MM.1S (cell line): ENCODE measurements around the gene KDM2A.
A peak's percentile ranks its signal among the peaks of the same experiment; 100 is the strongest.

Experiments
- DNase-seq: peaks from one replicate; pipeline ENCODE4 v3.0.0-alpha.2; 2015
- H2AFZ ChIP-seq: fragments of 300-600 bp; sonication (generic); 2 replicates; pipeline ENCODE4 v1.6.0; 2016; ENCODE audit warnings: antibody characterized with exemption, low read length
- H3F3A ChIP-seq: fragments of 300-600 bp; sonication (generic); 2 replicates; pipeline ENCODE4 v1.6.1; 2016; ENCODE audit warnings: mild to moderate bottlenecking, antibody characterized with exemption, low read length, moderate library complexity, mixed read lengths; ENCODE audit not compliant: insufficient read depth
- H3K27ac ChIP-seq: fragments of 300-600 bp; sonication (generic); 2 replicates; pipeline ENCODE4 v1.5.1; 2016; ENCODE audit warnings: mild to moderate bottlenecking, low read length
- H3K27me3 ChIP-seq: fragments of 300-600 bp; sonication (generic); replicated peaks from 2 replicates; pipeline ENCODE4 v1.6.0; 2016; ENCODE audit warnings: low read length; ENCODE audit not compliant: insufficient read depth
- H3K36me3 ChIP-seq: fragments of 300-600 bp; sonication (generic); replicated peaks from 2 replicates; pipeline ENCODE4 v1.6.1; 2016; ENCODE audit warnings: mild to moderate bottlenecking, low read length, mixed read lengths; ENCODE audit not compliant: insufficient read depth
- H3K4me1 ChIP-seq: fragments of 300-600 bp; sonication (generic); 2 replicates; pipeline ENCODE4 v1.6.1; 2016; ENCODE audit warnings: low read length, mixed read lengths
- H3K4me2 ChIP-seq: fragments of 300-600 bp; sonication (generic); 2 replicates; pipeline ENCODE4 v1.6.0; 2016; ENCODE audit warnings: low read depth, low read length
- H3K4me3 ChIP-seq: fragments of 300-600 bp; sonication (generic); 2 replicates; pipeline ENCODE4 v1.5.1; 2016; ENCODE audit warnings: low read length, mixed read lengths
- H3K79me2 ChIP-seq: fragments of 300-600 bp; sonication (generic); 2 replicates; pipeline ENCODE4 v1.6.1; 2016; ENCODE audit warnings: mixed run types, low read length, mixed read lengths
- H3K9ac ChIP-seq: fragments of 300-600 bp; sonication (generic); 2 replicates; pipeline ENCODE4 v1.6.1; 2016; ENCODE audit warnings: low read length, mixed read lengths
- H3K9me2 ChIP-seq: fragments of 300-600 bp; sonication (generic); replicated peaks from 2 replicates; pipeline ENCODE4 v1.6.1; 2016; ENCODE audit warnings: mild to moderate bottlenecking, low read length, mixed read lengths; ENCODE audit not compliant: insufficient read depth
- H3K9me3 ChIP-seq: fragments of 300-600 bp; sonication (generic); replicated peaks from 2 replicates; pipeline ENCODE4 v1.6.1; 2016; ENCODE audit warnings: mild to moderate bottlenecking, low read length, mixed read lengths; ENCODE audit not compliant: insufficient read depth
- H4K20me1 ChIP-seq: fragments of 300-600 bp; sonication (generic); 2 replicates; pipeline ENCODE4 v1.6.1; 2016; ENCODE audit warnings: mild to moderate bottlenecking, low read length, moderate library complexity, mixed read lengths; ENCODE audit not compliant: insufficient read depth
- EZH2 ChIP-seq: fragments of 300-600 bp; sonication (generic); optimal IDR thresholded peaks from 2 replicates; pipeline ENCODE3; 2017; ENCODE audit warnings: low read depth, mild to moderate bottlenecking, antibody characterized with exemption, low read length, mixed read lengths
- EZH2phosphoT487 ChIP-seq: fragments of 300-600 bp; sonication (generic); IDR thresholded peaks from 2 replicates; pipeline ENCODE4 v1.6.1; 2018; ENCODE audit warnings: antibody characterized with exemption, low read length
- TF ChIP-seq, protein P1 (sequence below): fragments of 300-600 bp; sonication (generic); IDR thresholded peaks from 2 replicates; pipeline ENCODE4 v1.5.1; 2016; ENCODE audit warnings: antibody characterized with exemption, low read length, mixed read lengths

KDM2A gene

DNA sequence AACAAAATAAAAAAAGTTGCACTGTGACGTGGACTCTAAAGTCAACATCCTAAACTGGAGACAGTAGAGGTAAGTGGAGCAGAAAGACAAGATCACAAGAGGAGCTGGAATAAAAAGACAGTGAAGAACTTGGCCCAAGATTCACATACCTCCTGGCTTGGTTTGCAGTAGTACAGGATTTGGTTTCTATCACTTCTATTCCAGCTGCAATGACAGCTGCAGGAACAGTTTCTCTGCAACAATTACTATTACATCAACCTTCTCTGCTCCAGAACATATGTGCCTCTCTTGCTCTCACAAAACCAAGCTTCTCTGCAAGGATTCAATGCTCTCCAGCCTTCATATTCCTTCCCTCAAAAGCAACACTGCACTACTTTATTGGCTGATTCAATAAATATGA is 7.8 kb upstream of the KDM2A start:
- DNase-seq: no peak
- Histone ChIP-seq H3K9ac (no peak overlapping the region), H3K27me3 (no peaks in the 10 kb centered on the region), H3K9me2 (no peaks in the 10 kb centered on the region), H3K27ac (peak overlapping the region; percentile 28; the same call in 1 of the 2 replicates), H4K20me1 (no peaks in the 10 kb centered on the region), H3F3A (peaks cover 32% of the 10 kb centered on the region), H2AFZ (no peak overlapping the region), H3K36me3 (no peaks in the 10 kb centered on the region), H3K4me3 (no peak overlapping the region), H3K9me3 (no peaks in the 10 kb centered on the region), H3K4me1 (peaks cover 30% of the 10 kb centered on the region), H3K79me2 (no peaks in the 10 kb centered on the region), H3K4me2 (peak overlapping the region; percentile 0; the same call in 1 of the 2 replicates)
- TF ChIP-seq EZH2 (no peak), EZH2phosphoT487 (no peak)
- TF ChIP-seq, protein P1, sequence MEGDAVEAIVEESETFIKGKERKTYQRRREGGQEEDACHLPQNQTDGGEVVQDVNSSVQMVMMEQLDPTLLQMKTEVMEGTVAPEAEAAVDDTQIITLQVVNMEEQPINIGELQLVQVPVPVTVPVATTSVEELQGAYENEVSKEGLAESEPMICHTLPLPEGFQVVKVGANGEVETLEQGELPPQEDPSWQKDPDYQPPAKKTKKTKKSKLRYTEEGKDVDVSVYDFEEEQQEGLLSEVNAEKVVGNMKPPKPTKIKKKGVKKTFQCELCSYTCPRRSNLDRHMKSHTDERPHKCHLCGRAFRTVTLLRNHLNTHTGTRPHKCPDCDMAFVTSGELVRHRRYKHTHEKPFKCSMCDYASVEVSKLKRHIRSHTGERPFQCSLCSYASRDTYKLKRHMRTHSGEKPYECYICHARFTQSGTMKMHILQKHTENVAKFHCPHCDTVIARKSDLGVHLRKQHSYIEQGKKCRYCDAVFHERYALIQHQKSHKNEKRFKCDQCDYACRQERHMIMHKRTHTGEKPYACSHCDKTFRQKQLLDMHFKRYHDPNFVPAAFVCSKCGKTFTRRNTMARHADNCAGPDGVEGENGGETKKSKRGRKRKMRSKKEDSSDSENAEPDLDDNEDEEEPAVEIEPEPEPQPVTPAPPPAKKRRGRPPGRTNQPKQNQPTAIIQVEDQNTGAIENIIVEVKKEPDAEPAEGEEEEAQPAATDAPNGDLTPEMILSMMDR: no peak

DNA sequence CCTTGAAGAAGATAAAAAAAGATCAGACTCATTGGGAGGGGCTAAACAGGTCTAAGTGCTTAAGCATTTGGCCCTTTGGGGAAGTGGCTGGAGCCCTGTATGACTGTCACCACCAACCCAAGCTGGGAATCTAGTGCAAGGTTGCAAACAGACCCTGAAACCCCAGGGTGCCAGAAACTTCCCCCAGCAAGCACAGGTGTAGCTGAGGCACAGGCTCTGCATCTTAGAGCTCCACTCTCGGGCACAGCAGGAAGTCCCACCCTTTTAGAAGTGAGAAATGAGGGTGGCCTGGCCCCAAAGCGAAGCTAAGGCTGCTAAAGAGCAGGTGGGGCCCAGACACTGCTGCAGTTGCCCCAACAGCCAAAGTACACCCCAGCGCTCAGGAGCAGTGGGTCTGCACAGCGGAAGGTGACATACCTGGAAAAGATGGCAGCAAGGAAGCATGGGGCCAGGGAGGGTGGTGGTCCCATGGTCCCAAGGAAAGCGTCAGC is 5.8 kb upstream of the KDM2A start:
- peaks cover 38% of the 10 kb centered on the region for H3F3A ChIP-seq
- H3K4me1 ChIP-seq: peaks cover 22% of the 10 kb centered on the region
- peak overlapping the region; percentile 81 for H3K27ac ChIP-seq
- no peaks in the 10 kb centered on the region for H3K9me2 ChIP-seq
- H3K36me3 ChIP-seq: no peaks in the 10 kb centered on the region
- peak overlapping the region; percentile 28; the same call in 1 of the 2 replicates for H3K9ac ChIP-seq
- H3K79me2 ChIP-seq: no peaks in the 10 kb centered on the region
- TF ChIP-seq, protein P1: no peak
- TF ChIP-seq EZH2phosphoT487 (no peak), EZH2 (no peak)
- H3K4me3 ChIP-seq: no peak overlapping the region
- H4K20me1 ChIP-seq: no peaks in the 10 kb centered on the region
- no peaks in the 10 kb centered on the region for H3K27me3 ChIP-seq
- peak; percentile 95 for DNase-seq
- peak overlapping the region; percentile 40 for H2AFZ ChIP-seq
- peak overlapping the region; percentile 53 for H3K4me2 ChIP-seq
- H3K9me3 ChIP-seq: no peaks in the 10 kb centered on the region

DNA sequence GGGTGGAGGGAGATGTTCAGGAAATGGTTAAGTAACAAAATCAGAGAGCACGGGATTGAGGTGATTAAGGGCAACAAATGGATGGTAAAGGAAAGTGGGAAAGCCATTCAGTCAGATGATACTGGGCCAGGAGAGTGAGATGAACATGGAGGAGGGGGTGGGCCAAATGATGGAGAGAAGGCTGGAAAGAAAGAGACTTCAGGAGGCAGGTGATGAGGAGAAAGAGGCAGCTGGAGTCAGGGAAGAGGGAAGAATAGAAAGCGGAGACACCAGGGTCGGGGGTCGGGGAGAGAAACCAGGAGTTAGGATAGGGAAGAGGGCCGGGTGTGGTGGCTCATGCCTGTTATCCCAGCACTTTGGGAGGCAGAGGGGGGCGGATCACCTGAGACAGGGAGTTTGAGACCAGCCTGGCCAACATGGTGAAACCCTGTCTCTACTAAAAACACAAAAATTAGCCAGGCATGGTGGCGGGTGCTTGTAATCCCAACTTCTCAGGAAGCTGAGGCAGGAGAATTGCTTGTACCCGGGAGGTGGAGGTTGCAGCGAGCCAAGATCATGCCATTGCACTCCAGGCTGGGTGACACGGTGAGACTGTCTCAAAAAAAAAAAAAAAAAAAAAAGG is 4.7 kb upstream of the KDM2A start:
- Histone ChIP-seq H2AFZ (no peak overlapping the region), H3K9me2 (no peaks in the 10 kb centered on the region), H3F3A (peaks cover 38% of the 10 kb centered on the region), H3K4me3 (no peak overlapping the region), H3K27ac (no peak overlapping the region), H3K9me3 (no peaks in the 10 kb centered on the region), H3K36me3 (no peaks in the 10 kb centered on the region), H3K4me1 (peaks cover 22% of the 10 kb centered on the region), H3K79me2 (peaks cover 2% of the 10 kb centered on the region; the same call in 1 of the 2 replicates), H3K9ac (no peak overlapping the region), H3K4me2 (no peak overlapping the region), H3K27me3 (no peaks in the 10 kb centered on the region), H4K20me1 (no peaks in the 10 kb centered on the region)
- TF ChIP-seq EZH2phosphoT487: no peak
- no peak for DNase-seq

DNA sequence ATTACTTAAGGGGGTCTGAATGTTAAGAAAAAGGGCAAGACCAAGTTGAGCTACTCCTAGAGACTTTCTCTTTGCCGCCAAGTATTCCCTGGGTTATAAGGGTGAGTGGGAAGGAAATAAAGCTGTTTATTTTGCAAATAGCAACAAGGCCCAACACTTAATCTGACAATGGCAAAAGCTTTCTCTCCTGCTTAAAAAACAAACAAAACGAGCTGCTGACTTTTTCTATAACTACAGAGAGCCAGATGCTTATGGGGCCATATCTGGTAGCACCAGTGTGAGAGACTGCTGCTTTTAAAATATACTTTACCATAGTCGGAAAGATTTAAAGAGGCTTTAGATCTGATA is 2.3 kb upstream of the KDM2A start:
- no peak overlapping the region for H3K4me2 ChIP-seq

More for the DNA sequence above, 2.3 kb upstream of the KDM2A start:
- Histone ChIP-seq H3K27me3 (no peaks in the 10 kb centered on the region), H2AFZ (no peak overlapping the region), H3K4me3 (no peak overlapping the region), H3K79me2 (peaks cover 24% of the 10 kb centered on the region), H3F3A (peaks cover 49% of the 10 kb centered on the region), H3K9ac (no peak overlapping the region), H3K36me3 (no peaks in the 10 kb centered on the region), H3K9me3 (no peaks in the 10 kb centered on the region), H4K20me1 (0 out of 2 replicates have a peak, but pooled peaks cover 4% of the 10 kb centered on the region), H3K4me1 (peaks cover 12% of the 10 kb centered on the region), H3K9me2 (no peaks in the 10 kb centered on the region), H3K27ac (no peak overlapping the region)
- DNase-seq: no peak
- TF ChIP-seq EZH2 (no peak), EZH2phosphoT487 (no peak)
- TF ChIP-seq, protein P1: no peak
